Body of pancreas (tissue), 4 donors: ENCODE data around the gene OR52A1.
"Not testable (repeated sequence)": the region's sequence is repeated elsewhere in the genome, so short reads cannot be mapped to it uniquely, and the experiment has no call there.

Experiments used
- POLR2A ChIP-seq, 3 donors: fragments of 450-650 bp; IDR thresholded peaks; one replicate each; pipeline ENCODE4 v1.6.1; 2016; ENCODE audit warnings: antibody characterized with exemption in 3 of 3, mild to moderate bottlenecking in 2 of 3
- TF ChIP-seq, protein P1 (sequence below), 7 experiments: fragments of 450-650 bp in 4 of 7; fragments of 200-600 bp in 3 of 7; sonication (generic) in 3 of 7; IDR thresholded peaks; one replicate each; pipeline ENCODE4 v1.5.1; 2016 to 2019; ENCODE audit warnings: antibody characterized with exemption in 7 of 7

DNA sequence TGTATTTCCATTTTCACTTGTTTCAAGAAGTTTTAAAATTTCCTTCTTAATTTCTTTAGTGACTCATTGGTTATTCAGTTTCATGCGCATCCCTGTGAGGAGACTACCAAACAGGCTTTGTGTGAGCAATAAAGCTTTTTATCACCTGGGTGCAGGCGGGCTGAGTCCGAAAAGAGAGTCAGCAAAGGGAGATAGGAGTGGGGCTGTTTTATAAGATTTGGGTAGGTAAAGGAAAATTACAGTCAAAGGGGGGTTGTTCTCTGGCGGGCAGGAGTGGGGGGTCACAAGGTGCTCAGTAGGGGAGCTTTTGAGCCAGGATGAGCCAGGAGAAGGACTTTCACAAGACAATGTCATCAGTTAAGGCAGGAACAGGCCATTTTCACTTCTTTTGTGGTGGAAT, 5.7 kb upstream of the OR52A1 start:
- TF ChIP-seq POLR2A (IDR thresholded peaks at IDR 0.05): not testable (repeated sequence)
- TF ChIP-seq, protein P1, sequence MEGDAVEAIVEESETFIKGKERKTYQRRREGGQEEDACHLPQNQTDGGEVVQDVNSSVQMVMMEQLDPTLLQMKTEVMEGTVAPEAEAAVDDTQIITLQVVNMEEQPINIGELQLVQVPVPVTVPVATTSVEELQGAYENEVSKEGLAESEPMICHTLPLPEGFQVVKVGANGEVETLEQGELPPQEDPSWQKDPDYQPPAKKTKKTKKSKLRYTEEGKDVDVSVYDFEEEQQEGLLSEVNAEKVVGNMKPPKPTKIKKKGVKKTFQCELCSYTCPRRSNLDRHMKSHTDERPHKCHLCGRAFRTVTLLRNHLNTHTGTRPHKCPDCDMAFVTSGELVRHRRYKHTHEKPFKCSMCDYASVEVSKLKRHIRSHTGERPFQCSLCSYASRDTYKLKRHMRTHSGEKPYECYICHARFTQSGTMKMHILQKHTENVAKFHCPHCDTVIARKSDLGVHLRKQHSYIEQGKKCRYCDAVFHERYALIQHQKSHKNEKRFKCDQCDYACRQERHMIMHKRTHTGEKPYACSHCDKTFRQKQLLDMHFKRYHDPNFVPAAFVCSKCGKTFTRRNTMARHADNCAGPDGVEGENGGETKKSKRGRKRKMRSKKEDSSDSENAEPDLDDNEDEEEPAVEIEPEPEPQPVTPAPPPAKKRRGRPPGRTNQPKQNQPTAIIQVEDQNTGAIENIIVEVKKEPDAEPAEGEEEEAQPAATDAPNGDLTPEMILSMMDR (IDR thresholded peaks at IDR 0.05): not testable (repeated sequence)
